RPMI7951 (cell line): ENCODE measurements around the gene NBR1. TPM values are rescaled to one million over a fixed set of nuclear protein-coding genes. Genes with fewer than 3 reads are reported as not detected.
"Not testable (repeated sequence)": the region's sequence is repeated elsewhere in the genome, so short reads cannot be mapped to it uniquely, and the experiment has no call there.

Source experiments
- DNase-seq: peaks from one replicate; pipeline ENCODE4 v3.0.0-alpha.2; 2012; ENCODE audit warnings: low read depth
- total RNA-seq: library from RNA; depleted of rRNA; stranded (reverse); fragments of >200 nt; shearing (Covaris generic); gene quantifications from 2 replicates; pipeline ENCODE4 v1.2.3, GENCODE V29; 2014

The NBR1 gene
- total RNA-seq, 1 experiment from 2014 or later, result 52.4 TPM

- DNase-seq, result not testable (repeated sequence)
Measured at GRCh38 chr17:43153197-43153835, 17.7 kb upstream of the NBR1 start.

- no peak for DNase-seq
Measured at GRCh38 chr17:43155666-43156065, 15.3 kb upstream of the NBR1 start.

GRCh38 chr17:43159232-43159631 is 11.8 kb upstream of the NBR1 start:
- not testable (repeated sequence) for DNase-seq

GRCh38 chr17:43159957-43160356 is 11.1 kb upstream of the NBR1 start:
- not testable (repeated sequence) for DNase-seq

GRCh38 chr17:43165971-43166370 is 5.0 kb upstream of the NBR1 start:
- not testable (repeated sequence) for DNase-seq

- peak; percentile 31 for DNase-seq
Measured at GRCh38 chr17:43169561-43170139, 1.4 kb upstream of the NBR1 start.

GRCh38 chr17:43170140-43170765 is 761 bp upstream of the NBR1 start:
- peak; percentile 91 for DNase-seq

GRCh38 chr17:43171586-43172487 is 823 bp downstream of the NBR1 start:
- peak; percentile 83 for DNase-seq

- DNase-seq, result peak; percentile 43
Measured at GRCh38 chr17:43175213-43176118, 4.5 kb downstream of the NBR1 start.

- no peak for DNase-seq
Measured at GRCh38 chr17:43176119-43176570, 5.1 kb downstream of the NBR1 start.

GRCh38 chr17:43183921-43184320 is 12.9 kb downstream of the NBR1 start:
- no peak for DNase-seq

- DNase-seq, result not testable (repeated sequence)
Measured at GRCh38 chr17:43186656-43187055, 15.6 kb downstream of the NBR1 start.

GRCh38 chr17:43193251-43193650 is 22.2 kb downstream of the NBR1 start:
- DNase-seq, result no peak

GRCh38 chr17:43199633-43200032 is 28.6 kb downstream of the NBR1 start:
- DNase-seq, result no peak

GRCh38 chr17:43200127-43200526 is 29.1 kb downstream of the NBR1 start:
- DNase-seq, result no peak

GRCh38 chr17:43203013-43203412 is 32.0 kb downstream of the NBR1 start:
- DNase-seq, result not testable (repeated sequence)

GRCh38 chr17:43210576-43210975 is 39.6 kb downstream of the NBR1 start:
- no peak for DNase-seq

GRCh38 chr17:43211123-43211479 is 40.1 kb downstream of the NBR1 start:
- no peak for DNase-seq

- DNase-seq, result peak; percentile 86
Measured at GRCh38 chr17:43211480-43212402, 40.7 kb downstream of the NBR1 start, which contains the start of gene TMEM106A. Gene TMEM106A, plus strand, starts transcription at chr17:43211875. Its CDS starts 1,167 bp downstream, at chr17:43213042.
